GM12801 (cell line): ENCODE results near the gene GLYATL1.

Experiments
- CTCF ChIP-seq: IDR thresholded peaks from one replicate; pipeline ENCODE4 v1.5.1; 2011; ENCODE audit warnings: control low read depth; ENCODE audit not compliant: insufficient read length; ENCODE audit errors: extremely low read depth

GLYATL1 gene

GRCh38 chr11:58919561-58919960 lies 19.7 kb upstream of the GLYATL1 start:
- TF ChIP-seq CTCF, result no peak

GRCh38 chr11:58919980-58920379 lies 19.3 kb upstream of the GLYATL1 start:
- no peak for TF ChIP-seq CTCF

- no peak for TF ChIP-seq CTCF
These were observed 17.4 kb upstream of the GLYATL1 start for GRCh38 chr11:58921778-58922390.

GRCh38 chr11:58922479-58922878 lies 16.8 kb upstream of the GLYATL1 start:
- TF ChIP-seq CTCF, result no peak

- TF ChIP-seq CTCF, result no peak
These were observed 15.9 kb upstream of the GLYATL1 start for GRCh38 chr11:58923300-58923788.

- no peak for TF ChIP-seq CTCF
These were observed 15.1 kb upstream of the GLYATL1 start for GRCh38 chr11:58924230-58924629.

- no peak for TF ChIP-seq CTCF
These were observed 13.0 kb upstream of the GLYATL1 start for GRCh38 chr11:58926251-58926650.
